Endothelial cell of umbilical vein (primary cell): Measurements from ENCODE around the gene NR5A2. TPM values are rescaled to one million over a fixed set of nuclear protein-coding genes. Genes with fewer than 3 reads are reported as not detected.

Source experiments
- BruUV-seq: library from RNA; stranded (reverse); fragments of 400-500 nt; replicated peaks from 2 replicates; lab custom pipeline; 2021; lab: Mats Ljungman, UMichigan
- CTCF ChIA-PET: fragments of 300-600, 350-600 bp; sonication (Branson Sonifier 250); formaldehyde crosslinking; loops from one replicate; lab custom pipeline; 2021; ENCODE audit warnings: antibody characterized with exemption, inconsistent platforms; lab: Charles Lee
- POLR2A ChIA-PET: fragments of 300-600, 350-600 bp; sonication (Branson Sonifier 250); formaldehyde crosslinking; loops from one replicate; lab custom pipeline; 2021; ENCODE audit warnings: antibody characterized with exemption, inconsistent platforms; lab: Charles Lee
- DNase-seq: peaks from one replicate; pipeline ENCODE4 v3.0.0-alpha.2; 2011; ENCODE audit warnings: low read depth, low spot score
- FAIRE-seq: peaks from 2 replicates; lab custom pipeline; 2011; peaks lifted over from hg19 to GRCh38; lab: Jason Lieb, UNC
- H2AFZ ChIP-seq: 2 replicates; pipeline ENCODE4 v1.6.0; 2012; ENCODE audit warnings: low read depth, low read length, control low read depth, inconsistent platforms
- H3K27ac ChIP-seq: 2 replicates; pipeline ENCODE4 v1.5.1; 2011; ENCODE audit warnings: low read depth, mild to moderate bottlenecking, control low read depth, low read length, moderate library complexity; ENCODE audit not compliant: insufficient read depth
- H3K27me3 ChIP-seq, 2 experiments: 2 replicates each; pipeline versions ENCODE4 v1.6.0 to v1.6.1; 2011; ENCODE audit warnings: low read length in 2 of 2, mixed read lengths in 1 of 2; ENCODE audit not compliant: control insufficient read depth in 2 of 2, insufficient read depth in 2 of 2
- H3K36me3 ChIP-seq, 2 experiments: 2 replicates in 1 of 2; 3 replicates in 1 of 2; pipeline ENCODE4 v1.5.1; 2011; ENCODE audit warnings: low read length in 2 of 2, mild to moderate bottlenecking in 1 of 2, moderate library complexity in 1 of 2; ENCODE audit not compliant: control insufficient read depth in 2 of 2, insufficient read depth in 2 of 2; ENCODE audit errors: extremely low read depth in 1 of 2
- H3K4me1 ChIP-seq: 3 replicates; pipeline ENCODE4 v1.5.1; 2011; ENCODE audit warnings: mild to moderate bottlenecking, low read length; ENCODE audit not compliant: control insufficient read depth, insufficient read depth; ENCODE audit errors: extremely low read depth
- H3K4me2 ChIP-seq: 2 replicates; pipeline ENCODE4 v1.6.1; 2011; ENCODE audit warnings: low read length, control low read depth, mixed read lengths; ENCODE audit not compliant: insufficient read depth
- H3K4me3 ChIP-seq, 3 experiments: fragments of 200-600 bp in 1 of 3; sonication (generic), shearing (Covaris generic) in 1 of 3; replicated peaks in 1 of 3; 2 replicates each; pipeline ENCODE4 v1.5.1; 2011 to 2016; ENCODE audit warnings: control low read depth in 3 of 3, low read length in 3 of 3, mild to moderate bottlenecking in 2 of 3, inconsistent platforms in 1 of 3, low read depth in 1 of 3, moderate library complexity in 1 of 3; ENCODE audit not compliant: insufficient read depth in 1 of 3
- H3K79me2 ChIP-seq: 2 replicates; pipeline ENCODE4 v1.6.0; 2012; ENCODE audit warnings: low read length, inconsistent platforms; ENCODE audit not compliant: control insufficient read depth, insufficient read depth
- H3K9ac ChIP-seq: replicated peaks from 2 replicates; pipeline ENCODE3; 2011; ENCODE audit warnings: low read length, control low read depth; ENCODE audit not compliant: insufficient read depth; ENCODE audit errors: extremely low read depth
- H3K9me1 ChIP-seq: replicated peaks from 3 replicates; pipeline ENCODE4 v1.6.0; 2011; ENCODE audit warnings: mild to moderate bottlenecking, low read length; ENCODE audit not compliant: control insufficient read depth, insufficient read depth; ENCODE audit errors: extremely low read depth
- H3K9me3 ChIP-seq: replicated peaks from 2 replicates; pipeline ENCODE4 v1.5.1; 2012; ENCODE audit warnings: low read length, inconsistent platforms; ENCODE audit not compliant: control insufficient read depth, insufficient read depth
- H4K20me1 ChIP-seq: replicated peaks from 2 replicates; pipeline ENCODE3; 2011; ENCODE audit warnings: mild to moderate bottlenecking, low read length; ENCODE audit not compliant: control insufficient read depth, insufficient read depth; ENCODE audit errors: extremely low read depth
- CTCF ChIP-seq, 2 donors: IDR thresholded peaks; 1 replicate in 1 of 2; 2 replicates in 1 of 2; pipeline ENCODE4 v1.5.1; 2011; ENCODE audit warnings: low read length in 2 of 2, mild to moderate bottlenecking in 2 of 2, moderate library complexity in 2 of 2, control low read depth in 1 of 2, inconsistent platforms in 1 of 2, low read depth in 1 of 2; ENCODE audit not compliant: insufficient read depth in 1 of 2; ENCODE audit errors: extremely low read depth in 1 of 2
- EZH2 ChIP-seq: IDR thresholded peaks from 2 replicates; pipeline ENCODE4 v1.6.1; 2012; ENCODE audit warnings: borderline replicate concordance, low read depth, mild to moderate bottlenecking, moderate library complexity, low read length, inconsistent platforms; ENCODE audit not compliant: severe bottlenecking
- FOS ChIP-seq: IDR thresholded peaks from 2 replicates; pipeline ENCODE4 v1.6.1; 2011; ENCODE audit warnings: mild to moderate bottlenecking, low read length, moderate library complexity, borderline replicate concordance; ENCODE audit not compliant: insufficient read depth
- GATA2 ChIP-seq: IDR thresholded peaks from 2 replicates; pipeline ENCODE4 v1.7.0; 2011; ENCODE audit warnings: low read depth, mild to moderate bottlenecking, moderate library complexity, mixed read lengths, low read length; ENCODE audit not compliant: insufficient read length, insufficient read depth
- JUN ChIP-seq: IDR thresholded peaks from 2 replicates; pipeline ENCODE4 v1.6.1; 2011; ENCODE audit warnings: borderline replicate concordance, low read depth; ENCODE audit not compliant: insufficient read length, insufficient read depth
- MAX ChIP-seq: IDR thresholded peaks from 2 replicates; pipeline ENCODE4 v1.6.1; 2011; ENCODE audit not compliant: insufficient read depth, insufficient read length
- MYC ChIP-seq: IDR thresholded peaks from one replicate; pipeline ENCODE4 v1.6.1; 2011; ENCODE audit warnings: mild to moderate bottlenecking, low read depth, low read length
- POLR2A ChIP-seq: IDR thresholded peaks from 2 replicates; pipeline ENCODE4 v1.6.1; 2012; ENCODE audit warnings: low read depth, mild to moderate bottlenecking, control low read depth, low read length
- POLR2AphosphoS5 ChIP-seq: IDR thresholded peaks from 2 replicates; pipeline ENCODE4 v1.6.1; 2012; ENCODE audit warnings: low read depth, mild to moderate bottlenecking, control low read depth, low read length, moderate library complexity; ENCODE audit not compliant: insufficient read depth
- dilution Hi-C: fragments of 300-500 bp; cut with MboI; formaldehyde crosslinking; loops from one replicate; pipeline ENCODE4 v1.15.0; 2019; ENCODE audit warnings: low sequenced_read_pairs; ENCODE audit not compliant: extremely low pct_ligation_motif_present
- intact Hi-C: fragments of 100-400 bp; cut with micrococcal nuclease; formaldehyde crosslinking; loops from one replicate; pipeline ENCODE4 v1.10.0; 2022
- polyA plus RNA-seq, 4 experiments: library from polyadenylated mRNA; depleted of rRNA in 3 of 4; stranded (reverse) in 3 of 4; unstranded in 1 of 4; fragments of >200 nt; gene quantifications; 2 replicates each; pipeline versions ENCODE4 v1.2.1 to v1.2.3, GENCODE V29; 2011 to 2012; ENCODE audit warnings: missing spikeins in 1 of 4
- total RNA-seq: library from RNA; stranded (reverse); gene quantifications from 2 replicates; pipeline ENCODE4 v1.2.3, GENCODE V29; 2021

The NR5A2 gene
- total and polyA plus RNA-seq, 2 donors (not counting 3 experiments of a cell fraction or from before 2014, with no cell fraction given) = 3.4 to 12.1 TPM

- DNase-seq (no peak), FAIRE-seq (peak; percentile 44)
- no peaks in the 10 kb centered on the region for H3K36me3 ChIP-seq
- intact Hi-C loops = no loop called here
- peak overlapping the region; percentile 34 for H2AFZ ChIP-seq
- ChIA-PET CTCF (interaction anchor here (0.7 to 1.1 kb wide), 2 partner anchors 11 to 487 kb away, joined by 3 read pairs; no protein-coding TSS in a partner anchor), POLR2A (no interaction called here)
- H4K20me1 ChIP-seq = no peaks in the 10 kb centered on the region
- H3K4me1 ChIP-seq = no peaks in the 10 kb centered on the region
- no peaks in the 10 kb centered on the region for H3K9me1 ChIP-seq
- H3K9me3 ChIP-seq = no peaks in the 10 kb centered on the region
- no peak for TF ChIP-seq EZH2
- TF ChIP-seq CTCF (IDR thresholded peaks at IDR 0.05; ENCODE audit: extremely low read depth in 1 of 2, insufficient read depth in 1 of 2, low read depth in 1 of 2, low read length in 2 of 2) = no peak
- TF ChIP-seq MYC = no peak
- no peak for TF ChIP-seq FOS
- no peak for TF ChIP-seq MAX
- no peak for TF ChIP-seq POLR2A
- TF ChIP-seq GATA2 = no peak
- TF ChIP-seq JUN = no peak
- no peak for TF ChIP-seq POLR2AphosphoS5
- H3K79me2 ChIP-seq = no peaks in the 10 kb centered on the region
- dilution Hi-C loops = no loop called here
- BruUV-seq = no TSS peak
- H3K9ac ChIP-seq = no peak overlapping the region
- H3K4me3 ChIP-seq = no peak overlapping the region
- no peak overlapping the region for H3K27ac ChIP-seq
- no peak overlapping the region for H3K4me2 ChIP-seq
- no peaks in the 10 kb centered on the region for H3K27me3 ChIP-seq
These were observed 144.8 kb downstream of the NR5A2 start for GRCh38 chr1:200172311-200172710.
